ENCODE results near the gene FAM53A. TPM values are rescaled to one million over a fixed set of nuclear protein-coding genes. Genes with fewer than 3 reads are reported as not detected.

The FAM53A gene
- total and polyA plus RNA-seq, 2 of the 4 experiments (the other 2 are of a cell fraction), result 2.0 to 3.1 TPM

DNA sequence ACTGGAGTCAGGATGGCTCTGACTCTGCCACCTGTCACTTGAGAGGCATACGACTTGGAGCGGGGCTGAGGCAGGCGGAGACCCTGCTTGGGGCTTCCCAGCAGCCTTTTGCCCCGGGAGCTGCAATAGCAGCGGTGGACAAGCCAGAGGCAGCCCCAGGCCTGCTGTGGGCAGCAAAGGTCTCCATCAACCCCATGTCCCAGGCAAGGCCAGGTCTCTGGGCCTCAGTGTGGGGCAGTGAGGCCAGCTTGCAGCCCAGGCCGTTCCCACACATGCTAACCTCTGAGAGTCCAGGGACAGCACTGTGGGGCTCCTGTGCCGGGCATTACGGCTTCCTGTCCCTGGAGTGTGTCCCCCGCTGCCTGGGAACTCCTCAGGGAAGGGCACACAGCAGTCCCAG is 53.0 kb downstream of the FAM53A start (continued):
- TF ChIP-seq, protein P1, sequence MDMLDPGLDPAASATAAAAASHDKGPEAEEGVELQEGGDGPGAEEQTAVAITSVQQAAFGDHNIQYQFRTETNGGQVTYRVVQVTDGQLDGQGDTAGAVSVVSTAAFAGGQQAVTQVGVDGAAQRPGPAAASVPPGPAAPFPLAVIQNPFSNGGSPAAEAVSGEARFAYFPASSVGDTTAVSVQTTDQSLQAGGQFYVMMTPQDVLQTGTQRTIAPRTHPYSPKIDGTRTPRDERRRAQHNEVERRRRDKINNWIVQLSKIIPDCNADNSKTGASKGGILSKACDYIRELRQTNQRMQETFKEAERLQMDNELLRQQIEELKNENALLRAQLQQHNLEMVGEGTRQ (IDR thresholded peaks at IDR 0.05; ENCODE audit: low read depth, low read length), result no peak
- TF ChIP-seq MXI1 (IDR thresholded peaks at IDR 0.05; ENCODE audit: borderline replicate concordance, low read depth, low read length) (no peak), CHD1 (IDR thresholded peaks at IDR 0.05; ENCODE audit: low read depth, low read length) (no peak), RAD21 (IDR thresholded peaks at IDR 0.05; ENCODE audit: low read length) (no peak), RFX5 (IDR thresholded peaks at IDR 0.05; ENCODE audit: low read depth, low read length) (no peak), FOS (IDR thresholded peaks at IDR 0.05; ENCODE audit: low read depth, low read length) (no peak), MAFK (IDR thresholded peaks at IDR 0.05; ENCODE audit: low read depth, low read length) (no peak)

DNA sequence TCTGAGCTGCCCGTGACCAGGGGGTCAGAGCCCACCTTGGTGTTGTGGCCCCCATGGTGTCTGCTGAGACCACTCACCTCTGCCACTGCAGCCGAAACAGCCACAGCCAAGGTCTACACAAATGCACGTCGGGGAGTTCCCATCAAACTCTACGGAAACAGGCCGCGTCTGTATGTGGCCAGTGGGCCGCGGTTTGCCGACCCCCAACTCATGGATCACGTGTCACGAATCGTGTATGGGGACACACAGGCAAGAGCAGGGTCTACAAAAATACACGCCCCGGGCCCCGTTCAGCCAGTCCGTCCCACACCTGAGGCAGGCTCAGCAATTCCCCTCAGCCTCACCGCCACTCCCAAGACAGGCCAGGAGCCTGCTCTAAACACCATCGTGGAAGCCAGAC is 53.8 kb downstream of the FAM53A start:
- peaks cover 3% of the 10 kb centered on the region; the same call in 1 of the 2 replicates for H4K20me1 ChIP-seq (ENCODE audit: insufficient read depth, low read length)
- no peak overlapping the region for H2AK5ac ChIP-seq (ENCODE audit: low read depth, low read length)
- H3K9ac ChIP-seq (ENCODE audit: low read depth, low read length), result no peak overlapping the region
- ATAC-seq (ENCODE audit: low read depth), result no peak
- no peaks in the 10 kb centered on the region for H3K79me1 ChIP-seq (ENCODE audit: low read depth in 1 of 2, low read length in 2 of 2)
- dilution Hi-C loops (cut with HindIII; ENCODE audit: low sequenced_read_pairs, unreplicated experiment) (no loop called here), in situ Hi-C loops (cut with MboI; ENCODE audit: low sequenced_read_pairs) (loop anchor here (10.0 to 25.0 kb wide), 2 partner anchors 275 to 468 kb away; partner anchors contain the start of gene SPON2), intact Hi-C loops (cut with micrococcal nuclease) (no loop called here)
- H4K5ac ChIP-seq (ENCODE audit: low read depth, low read length), result no peak overlapping the region
- H3K4me2 ChIP-seq (ENCODE audit: low read depth, low read length), result no peak overlapping the region
- H2BK5ac ChIP-seq (ENCODE audit: low read depth, low read length, poor library complexity, severe bottlenecking), result no peak overlapping the region
- 83% methylated on average over 10 of the region's 19 CpGs; no CpG with 5 or more reads in 1 of the 2 experiments for WGBS, 2 experiments (ENCODE audit: extremely low coverage in 2 of 2, insufficient read length in 1 of 2)
- no peak overlapping the region for H2BK120ac ChIP-seq (ENCODE audit: low read depth, low read length)
- H3K9me1 ChIP-seq (ENCODE audit: insufficient read depth, low read length), result peaks cover 6% of the 10 kb centered on the region
- no peak overlapping the region for H4K91ac ChIP-seq (ENCODE audit: insufficient read depth, low read depth, low read length)
- no peak overlapping the region for H3K18ac ChIP-seq (ENCODE audit: low read depth, low read length)
- no peaks in the 10 kb centered on the region for H3K4me1 ChIP-seq (ENCODE audit: control insufficient read depth, insufficient read depth, low read length)
- TF ChIP-seq SMC3 (IDR thresholded peaks at IDR 0.05; ENCODE audit: low read depth, low read length), result no peak
- H3K4ac ChIP-seq (ENCODE audit: low read depth, low read length), result no peak overlapping the region
- no peak overlapping the region for H4K8ac ChIP-seq (ENCODE audit: low read depth in 2 of 2, low read length in 2 of 2)
- ChIA-PET CTCF (interaction anchor here (1.2 kb wide), 1 partner anchor 10 kb away, joined by 8 read pairs; no protein-coding TSS in a partner anchor), POLR2A (ENCODE audit: unreplicated experiment) (no interaction called here)
- no peak overlapping the region for H2BK15ac ChIP-seq (ENCODE audit: low read depth, low read length)
- H2BK20ac ChIP-seq (ENCODE audit: low read depth, low read length), result no peak overlapping the region
- H3K56ac ChIP-seq (ENCODE audit: extremely low read depth, insufficient read depth, low read length), result no peak overlapping the region
- no peak overlapping the region for H3K23ac ChIP-seq (ENCODE audit: low read depth, low read length)
- no TSS peak for BruUV-seq (replicated peaks)
- no peak overlapping the region for H3K4me3 ChIP-seq (ENCODE audit: insufficient read depth, low read depth, low read length)
- no peak for DNase-seq
- H3K9me3 ChIP-seq (ENCODE audit: control insufficient read depth, insufficient read depth, low read length), result peaks cover 4% of the 10 kb centered on the region
- H3K27me3 ChIP-seq (ENCODE audit: control insufficient read depth, insufficient read depth, low read length), result peaks cover 2% of the 10 kb centered on the region; the same call in 1 of the 2 replicates
- no peak overlapping the region for H2AFZ ChIP-seq (replicated peaks; ENCODE audit: low read length, poor library complexity)
- no peaks in the 10 kb centered on the region for H3K36me3 ChIP-seq (ENCODE audit: control insufficient read depth, insufficient read depth, low read length)
- H2AK9ac ChIP-seq (replicated peaks; ENCODE audit: low read depth, low read length, poor library complexity), result no peak overlapping the region
- H3K14ac ChIP-seq (replicated peaks; ENCODE audit: low read depth, low read length), result no peak overlapping the region
- no peak overlapping the region for H3K27ac ChIP-seq (ENCODE audit: insufficient read depth, low read length)
